Peyer's patch (tissue), 4 donors: ENCODE data around the gene DCUN1D1. TPM values are rescaled to one million over a fixed set of nuclear protein-coding genes. Genes with fewer than 3 reads are reported as not detected.
"Not testable (repeated sequence)": the region's sequence is repeated elsewhere in the genome, so short reads cannot be mapped to it uniquely, and the experiment has no call there.

ENCODE experiments used
- DNase-seq, 3 donors: peaks; one replicate each; pipeline ENCODE4 v3.0.0-alpha.2; 2017 to 2019
- H3K27ac ChIP-seq, 4 donors: fragments of 200-600 bp; sonication (generic); one replicate each; pipeline ENCODE4 v1.5.1; 2016 to 2019
- H3K27me3 ChIP-seq, 2 donors: fragments of 200-600 bp; sonication (generic); one replicate each; pipeline ENCODE4 v1.5.1; 2019
- H3K36me3 ChIP-seq, 3 donors: fragments of 200-600 bp; sonication (generic); one replicate each; pipeline ENCODE4 v1.5.1; 2016 to 2019
- H3K4me1 ChIP-seq, 4 donors: fragments of 200-600 bp; sonication (generic); one replicate each; pipeline ENCODE4 v1.5.1; 2016 to 2019
- H3K4me3 ChIP-seq, 4 donors: fragments of 200-600 bp; sonication (generic); 1 replicate in 3 of 4; 2 replicates in 1 of 4; pipeline ENCODE4 v1.5.1; 2016 to 2019; ENCODE audit warnings: mild to moderate bottlenecking in 1 of 4
- H3K9me3 ChIP-seq, 4 donors: fragments of 200-600 bp; sonication (generic); one replicate each; pipeline ENCODE4 v1.5.1; 2016 to 2019; ENCODE audit warnings: mild to moderate bottlenecking in 1 of 4
- POLR2A ChIP-seq, 2 donors: fragments of 450-650 bp; IDR thresholded peaks; one replicate each; pipeline ENCODE4 v1.5.1; 2017; ENCODE audit warnings: antibody characterized with exemption in 2 of 2, mild to moderate bottlenecking in 2 of 2, moderate library complexity in 2 of 2
- total RNA-seq, 4 donors: library from RNA; depleted of rRNA; stranded (reverse); fragments of >200 nt; gene quantifications; one replicate each; pipeline ENCODE4 v1.1.0, GENCODE V29; 2016
- TF ChIP-seq, protein P1 (sequence below), 6 experiments: fragments of 450-650 bp in 4 of 6; fragments of 200-600 bp in 2 of 6; sonication (generic) in 1 of 6; IDR thresholded peaks; one replicate each; pipeline ENCODE4 v1.5.1; 2017 to 2019; ENCODE audit warnings: antibody characterized with exemption in 6 of 6, mild to moderate bottlenecking in 3 of 6, moderate library complexity in 1 of 6

DCUN1D1 gene
- total RNA-seq, 4 donors from 2014 or later = 11.2 to 27.2 (median 19.9) TPM

DNA sequence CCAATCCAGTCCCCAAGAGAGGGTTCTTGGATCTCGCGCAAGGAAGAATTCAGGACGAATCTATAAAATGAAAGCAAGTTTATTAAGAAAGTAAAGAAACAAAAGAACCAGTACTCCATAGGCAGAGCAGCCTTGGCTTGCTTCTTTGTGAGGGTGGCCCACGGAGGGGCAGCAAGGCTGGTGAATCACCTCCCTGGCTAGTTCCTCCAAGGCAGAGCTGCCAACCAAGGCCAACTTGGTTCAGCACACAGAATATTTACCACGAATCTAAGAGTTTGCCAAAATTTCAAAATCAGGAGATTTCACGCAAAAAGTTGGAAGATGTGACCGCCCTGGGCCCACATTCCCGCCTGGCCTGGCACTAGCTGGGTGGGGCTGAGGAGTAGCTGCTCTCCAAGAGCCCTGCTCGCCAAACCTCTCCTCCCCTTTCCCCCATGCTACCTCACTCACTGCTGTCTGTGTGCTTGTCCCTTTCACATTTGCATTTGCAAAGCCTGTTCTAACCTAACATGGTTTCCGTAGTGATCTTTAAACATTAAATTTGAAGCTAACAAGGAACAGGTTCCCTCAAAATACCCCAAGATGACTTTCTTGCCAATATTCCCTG is 26.2 kb upstream of the DCUN1D1 start:
- no peaks in the 10 kb centered on the region for H3K36me3 ChIP-seq

DNA sequence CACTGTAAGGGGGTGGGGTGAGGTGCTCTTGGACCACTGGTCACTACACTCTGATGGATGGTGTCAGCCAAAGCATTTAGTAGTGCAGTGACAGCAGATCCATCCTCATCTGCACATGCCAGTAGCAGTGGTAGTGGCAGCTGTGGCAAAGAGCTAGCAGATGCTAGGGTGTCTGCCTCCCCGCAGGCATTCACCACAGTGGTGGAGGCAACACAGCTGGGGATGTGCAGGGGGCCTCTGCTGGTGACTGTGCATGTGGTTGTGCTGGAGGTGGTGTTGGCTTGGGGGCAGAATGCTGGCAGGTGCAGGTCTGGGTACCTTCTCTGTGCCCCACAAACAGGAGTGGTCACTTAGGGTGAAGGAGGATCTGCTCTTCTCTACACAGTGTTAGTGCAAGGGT is 19.4 kb upstream of the DCUN1D1 start:
- peaks cover 0 to 4% (median 0%) of the 10 kb centered on the region in 4 donors for H3K9me3 ChIP-seq
- H3K4me3 ChIP-seq = no peak overlapping the region
- no peaks in the 10 kb centered on the region for H3K4me1 ChIP-seq
- no peaks in the 10 kb centered on the region for H3K27me3 ChIP-seq
- no peaks in the 10 kb centered on the region for H3K36me3 ChIP-seq
- TF ChIP-seq, protein P1, sequence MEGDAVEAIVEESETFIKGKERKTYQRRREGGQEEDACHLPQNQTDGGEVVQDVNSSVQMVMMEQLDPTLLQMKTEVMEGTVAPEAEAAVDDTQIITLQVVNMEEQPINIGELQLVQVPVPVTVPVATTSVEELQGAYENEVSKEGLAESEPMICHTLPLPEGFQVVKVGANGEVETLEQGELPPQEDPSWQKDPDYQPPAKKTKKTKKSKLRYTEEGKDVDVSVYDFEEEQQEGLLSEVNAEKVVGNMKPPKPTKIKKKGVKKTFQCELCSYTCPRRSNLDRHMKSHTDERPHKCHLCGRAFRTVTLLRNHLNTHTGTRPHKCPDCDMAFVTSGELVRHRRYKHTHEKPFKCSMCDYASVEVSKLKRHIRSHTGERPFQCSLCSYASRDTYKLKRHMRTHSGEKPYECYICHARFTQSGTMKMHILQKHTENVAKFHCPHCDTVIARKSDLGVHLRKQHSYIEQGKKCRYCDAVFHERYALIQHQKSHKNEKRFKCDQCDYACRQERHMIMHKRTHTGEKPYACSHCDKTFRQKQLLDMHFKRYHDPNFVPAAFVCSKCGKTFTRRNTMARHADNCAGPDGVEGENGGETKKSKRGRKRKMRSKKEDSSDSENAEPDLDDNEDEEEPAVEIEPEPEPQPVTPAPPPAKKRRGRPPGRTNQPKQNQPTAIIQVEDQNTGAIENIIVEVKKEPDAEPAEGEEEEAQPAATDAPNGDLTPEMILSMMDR (IDR thresholded peaks at IDR 0.05) = no peak
- TF ChIP-seq POLR2A (IDR thresholded peaks at IDR 0.05) = no peak
- DNase-seq = no peak
- no peak overlapping the region for H3K27ac ChIP-seq

More for the DNA sequence above, 26.2 kb upstream of the DCUN1D1 start:
- Histone ChIP-seq H3K27ac (no peak overlapping the region), H3K4me1 (no peaks in the 10 kb centered on the region), H3K27me3 (no peaks in the 10 kb centered on the region), H3K9me3 (no peaks in the 10 kb centered on the region), H3K4me3 (no peak overlapping the region)
- TF ChIP-seq, protein P1 (IDR thresholded peaks at IDR 0.05) = no peak
- TF ChIP-seq POLR2A (IDR thresholded peaks at IDR 0.05) = no peak
- DNase-seq = no peak

DNA sequence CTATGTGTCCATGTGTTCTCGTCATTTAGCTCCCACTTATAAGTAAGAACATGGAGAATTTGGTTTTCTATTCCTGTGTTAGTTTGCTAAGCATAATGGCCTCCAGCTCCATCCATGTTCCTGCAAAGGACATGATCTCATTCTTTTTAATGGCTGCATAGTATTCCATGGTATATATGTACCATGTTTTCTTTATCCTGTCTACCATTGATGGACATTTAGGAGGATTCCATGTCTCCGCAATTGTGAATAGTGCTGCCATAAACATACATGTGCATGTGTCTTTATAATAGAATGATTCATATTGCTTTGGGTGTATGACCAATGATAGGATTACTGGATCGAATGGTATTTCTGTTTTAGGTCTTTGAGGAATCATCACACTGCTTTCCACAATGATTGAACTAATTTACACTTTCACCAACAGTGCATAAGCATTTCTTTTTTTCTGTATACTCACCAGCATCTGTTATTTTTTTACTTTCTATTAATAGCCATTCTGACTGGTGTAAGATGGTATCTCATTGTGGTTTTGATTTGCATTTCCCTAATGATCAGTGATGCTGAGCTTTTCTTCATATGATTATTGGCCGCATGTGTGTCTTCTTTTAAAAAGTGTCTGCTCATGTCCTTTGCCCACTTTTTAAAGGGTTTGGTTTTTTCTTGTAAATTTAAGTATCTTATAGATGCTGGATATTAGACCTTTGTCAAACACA is 13.3 kb upstream of the DCUN1D1 start:
- not testable (repeated sequence) for H3K36me3 ChIP-seq, H3K4me3 ChIP-seq, H3K9me3 ChIP-seq, DNase-seq, H3K4me1 ChIP-seq, H3K27ac ChIP-seq, H3K27me3 ChIP-seq

DNA sequence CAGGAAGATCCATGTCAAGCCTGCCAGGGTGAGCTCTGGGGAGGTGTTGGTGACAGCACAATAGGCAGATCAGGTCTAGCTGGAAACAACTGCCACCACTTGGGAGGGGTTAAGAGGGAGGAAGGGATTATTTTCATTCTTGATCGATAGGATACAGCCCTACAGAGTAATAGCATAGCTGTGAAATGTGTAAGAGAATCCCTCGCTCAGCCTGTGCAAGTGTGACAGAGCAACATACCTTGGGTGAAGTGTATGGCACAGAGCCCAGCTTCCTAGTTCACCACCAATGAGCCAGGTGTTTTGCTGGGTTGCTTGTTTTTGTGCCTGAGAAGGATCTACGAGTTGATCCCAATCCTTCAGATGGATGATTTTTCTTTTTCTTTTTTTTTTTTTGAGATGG is 9.2 kb upstream of the DCUN1D1 start:
- Histone ChIP-seq H3K4me3 (no peak overlapping the region), H3K4me1 (no peaks in the 10 kb centered on the region), H3K36me3 (no peaks in the 10 kb centered on the region), H3K9me3 (no peaks in the 10 kb centered on the region), H3K27me3 (no peaks in the 10 kb centered on the region), H3K27ac (no peak overlapping the region)
- no peak for DNase-seq
- TF ChIP-seq, protein P1 (IDR thresholded peaks at IDR 0.05) = no peak
- TF ChIP-seq POLR2A (IDR thresholded peaks at IDR 0.05) = no peak

GRCh38 chr3:182986021-182986420 is 5.7 kb upstream of the DCUN1D1 start:
- DNase-seq = no peak
- no peaks in the 10 kb centered on the region for H3K9me3 ChIP-seq
- no peak overlapping the region for H3K4me3 ChIP-seq
- H3K27ac ChIP-seq = no peak overlapping the region
- no peak for TF ChIP-seq POLR2A (IDR thresholded peaks at IDR 0.05)
- TF ChIP-seq, protein P1 (IDR thresholded peaks at IDR 0.05) = no peak
- no peaks in the 10 kb centered on the region for H3K27me3 ChIP-seq
- no peaks in the 10 kb centered on the region for H3K36me3 ChIP-seq
- H3K4me1 ChIP-seq = peaks cover 0 to 2% (median 0%) of the 10 kb centered on the region in 4 donors

- Histone ChIP-seq H3K9me3 (no peaks in the 10 kb centered on the region), H3K36me3 (no peaks in the 10 kb centered on the region), H3K27me3 (no peaks in the 10 kb centered on the region), H3K27ac (no peak overlapping the region), H3K4me3 (no peak overlapping the region), H3K4me1 (peaks cover 0 to 7% (median 3%) of the 10 kb centered on the region in 4 donors)
- TF ChIP-seq, protein P1 (IDR thresholded peaks at IDR 0.05) = no peak
- TF ChIP-seq POLR2A (IDR thresholded peaks at IDR 0.05) = no peak
- DNase-seq = no peak
These were observed 3.5 kb upstream of the DCUN1D1 start for GRCh38 chr3:182983876-182984275.
